Astrocyte (in vitro differentiated cells and primary cell): ENCODE results near the gene FER1L5. TPM values are rescaled to one million over a fixed set of nuclear protein-coding genes. Genes with fewer than 3 reads are reported as not detected.
A peak's percentile ranks its signal among the peaks of the same experiment; 100 is the strongest.

ENCODE experiments used
- DNase-seq: peaks from one replicate; pipeline ENCODE4 v3.0.0-alpha.2; 2010; ENCODE audit warnings: low read depth
- FAIRE-seq: peaks from 2 replicates; lab custom pipeline; 2011; peaks lifted over from hg19 to GRCh38; lab: Jason Lieb, UNC
- H2AFZ ChIP-seq: 2 replicates; pipeline ENCODE4 v1.6.0; 2012; ENCODE audit warnings: low read depth, low read length, inconsistent platforms
- H3K27ac ChIP-seq: 2 replicates; pipeline ENCODE4 v1.5.1; 2011; ENCODE audit warnings: low read depth, low read length, inconsistent platforms
- H3K27me3 ChIP-seq: 2 replicates; pipeline ENCODE4 v1.6.0; 2011; ENCODE audit warnings: low read length, inconsistent platforms; ENCODE audit not compliant: insufficient read depth
- H3K36me3 ChIP-seq: 2 replicates; pipeline ENCODE4 v1.5.1; 2011; ENCODE audit warnings: low read length, inconsistent platforms; ENCODE audit not compliant: insufficient read depth
- H3K4me1 ChIP-seq: 2 replicates; pipeline ENCODE4 v1.5.1; 2011; ENCODE audit warnings: low read length, inconsistent platforms; ENCODE audit not compliant: insufficient read depth
- H3K4me2 ChIP-seq: 2 replicates; pipeline ENCODE4 v1.6.0; 2012; ENCODE audit warnings: low read length, inconsistent platforms
- H3K4me3 ChIP-seq: 2 replicates; pipeline ENCODE4 v1.5.1; 2011; ENCODE audit warnings: low read depth, mild to moderate bottlenecking, low read length, inconsistent platforms; ENCODE audit not compliant: insufficient read depth
- H3K79me2 ChIP-seq: 2 replicates; pipeline ENCODE4 v1.6.0; 2012; ENCODE audit warnings: mild to moderate bottlenecking, low read length, inconsistent platforms; ENCODE audit not compliant: insufficient read depth
- H3K9ac ChIP-seq: 2 replicates; pipeline ENCODE4 v1.6.0; 2012; ENCODE audit warnings: mild to moderate bottlenecking, low read length, inconsistent platforms
- H3K9me3 ChIP-seq: 2 replicates; pipeline ENCODE4 v1.5.1; 2012; ENCODE audit warnings: low read depth, mild to moderate bottlenecking, low read length, inconsistent platforms; ENCODE audit not compliant: insufficient read depth
- H4K20me1 ChIP-seq: 2 replicates; pipeline ENCODE4 v1.6.0; 2012; ENCODE audit warnings: low read length, inconsistent platforms; ENCODE audit not compliant: insufficient read depth
- H3K27ac Mint-ChIP-seq: one replicate; pipeline ENCODE4 v1.8.0; 2021; ENCODE audit warnings: mild to moderate bottlenecking, mixed read lengths; ENCODE audit not compliant: unreplicated experiment
- H3K27me3 Mint-ChIP-seq: one replicate; pipeline ENCODE4 v1.8.0; 2021; ENCODE audit warnings: low read depth, mixed read lengths; ENCODE audit not compliant: unreplicated experiment
- H3K36me3 Mint-ChIP-seq: one replicate; pipeline ENCODE4 v1.8.0; 2021; ENCODE audit warnings: low read depth, mixed read lengths; ENCODE audit not compliant: unreplicated experiment
- H3K4me1 Mint-ChIP-seq: one replicate; pipeline ENCODE4 v1.8.0; 2021; ENCODE audit warnings: low read depth, mixed read lengths; ENCODE audit not compliant: unreplicated experiment
- H3K4me3 Mint-ChIP-seq: one replicate; pipeline ENCODE4 v1.8.0; 2021; ENCODE audit warnings: mild to moderate bottlenecking, moderate library complexity, mixed read lengths; ENCODE audit not compliant: unreplicated experiment
- H3K9me3 Mint-ChIP-seq: one replicate; pipeline ENCODE4 v1.8.0; 2021; ENCODE audit warnings: mild to moderate bottlenecking, mixed read lengths; ENCODE audit not compliant: unreplicated experiment
- EZH2 ChIP-seq: IDR thresholded peaks from 2 replicates; pipeline ENCODE4 v1.6.1; 2012; ENCODE audit warnings: mild to moderate bottlenecking, low read length, inconsistent platforms; ENCODE audit not compliant: insufficient read depth
- total RNA-seq: library from RNA; stranded (reverse); gene quantifications from 2 replicates; pipeline ENCODE4 v1.2.1, GENCODE V29; 2021
- TF ChIP-seq, protein P1 (sequence below): IDR thresholded peaks from 2 replicates; pipeline ENCODE4 v1.5.1; 2011; ENCODE audit warnings: low read depth, mild to moderate bottlenecking, inconsistent platforms, low read length, moderate library complexity; ENCODE audit not compliant: insufficient read depth

Gene FER1L5
- total RNA-seq, 1 donor from 2014 or later = 0.16 TPM

DNA sequence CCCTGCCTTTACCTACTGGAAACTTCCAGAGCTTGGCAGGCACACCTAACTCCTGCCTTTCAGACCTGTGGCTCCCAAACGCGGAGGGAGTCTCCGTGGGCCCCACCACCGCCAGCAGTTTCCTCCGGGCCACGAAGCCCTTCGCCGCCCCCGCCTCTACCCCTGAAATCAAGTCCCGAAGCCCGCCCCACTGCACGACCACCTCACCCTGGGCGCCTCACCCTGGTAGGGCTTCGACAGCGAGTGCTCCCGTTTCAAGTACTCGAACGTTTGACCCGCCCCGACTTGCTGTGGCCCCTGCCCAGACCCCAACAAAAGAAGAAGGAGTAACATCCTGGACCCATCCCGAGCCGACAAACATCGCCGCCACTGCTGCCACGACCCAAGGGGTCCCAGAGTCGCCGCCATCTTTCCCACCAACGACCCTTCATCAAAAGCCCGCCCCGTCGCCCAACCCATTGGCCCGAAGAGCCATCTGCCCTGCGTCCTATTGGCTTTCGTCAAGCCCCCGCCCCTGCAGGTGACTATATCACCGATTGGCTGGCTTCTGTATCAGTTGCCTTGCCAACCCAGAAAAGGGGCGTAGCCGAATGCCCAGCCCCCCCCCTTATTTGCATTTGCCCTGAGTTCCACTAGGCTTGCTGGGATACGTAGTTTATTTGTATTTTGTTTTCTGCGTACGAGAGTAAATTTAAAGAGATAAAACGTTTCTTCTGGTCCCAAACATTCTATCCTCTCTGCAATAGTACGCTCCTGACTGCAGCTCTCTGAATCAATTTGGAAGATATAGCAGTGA, 97.3 kb downstream of the FER1L5 start, which contains the start of gene LMAN2L:
Gene LMAN2L, minus strand, starts transcription at position 432 of the 796 bp plus-strand sequence. Its CDS starts 24 bp downstream, at position 408.
- Mint-ChIP-seq H3K9me3 (peaks cover 4% of the 10 kb centered on the region), H3K4me3 (peak within 1 kb of the TSS; percentile 97), H3K4me1 (peaks cover 12% of the 10 kb centered on the region), H3K27ac (peak within 1 kb of the TSS; percentile 93), H3K27me3 (peaks cover 5% of the 10 kb centered on the region), H3K36me3 (peaks cover 7% of the 10 kb centered on the region)
- H2AFZ ChIP-seq = peak within 1 kb of the TSS; percentile 86
- peaks cover 22% of the 10 kb centered on the region for H3K79me2 ChIP-seq
- H3K27ac ChIP-seq = peak within 1 kb of the TSS; percentile 51
- TF ChIP-seq, protein P1, sequence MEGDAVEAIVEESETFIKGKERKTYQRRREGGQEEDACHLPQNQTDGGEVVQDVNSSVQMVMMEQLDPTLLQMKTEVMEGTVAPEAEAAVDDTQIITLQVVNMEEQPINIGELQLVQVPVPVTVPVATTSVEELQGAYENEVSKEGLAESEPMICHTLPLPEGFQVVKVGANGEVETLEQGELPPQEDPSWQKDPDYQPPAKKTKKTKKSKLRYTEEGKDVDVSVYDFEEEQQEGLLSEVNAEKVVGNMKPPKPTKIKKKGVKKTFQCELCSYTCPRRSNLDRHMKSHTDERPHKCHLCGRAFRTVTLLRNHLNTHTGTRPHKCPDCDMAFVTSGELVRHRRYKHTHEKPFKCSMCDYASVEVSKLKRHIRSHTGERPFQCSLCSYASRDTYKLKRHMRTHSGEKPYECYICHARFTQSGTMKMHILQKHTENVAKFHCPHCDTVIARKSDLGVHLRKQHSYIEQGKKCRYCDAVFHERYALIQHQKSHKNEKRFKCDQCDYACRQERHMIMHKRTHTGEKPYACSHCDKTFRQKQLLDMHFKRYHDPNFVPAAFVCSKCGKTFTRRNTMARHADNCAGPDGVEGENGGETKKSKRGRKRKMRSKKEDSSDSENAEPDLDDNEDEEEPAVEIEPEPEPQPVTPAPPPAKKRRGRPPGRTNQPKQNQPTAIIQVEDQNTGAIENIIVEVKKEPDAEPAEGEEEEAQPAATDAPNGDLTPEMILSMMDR = no peak
- TF ChIP-seq EZH2 = no peak
- H3K27me3 ChIP-seq = no peaks in the 10 kb centered on the region
- no peaks in the 10 kb centered on the region for H3K9me3 ChIP-seq
- H3K4me2 ChIP-seq = peak within 1 kb of the TSS; percentile 86
- H4K20me1 ChIP-seq = peaks cover 10% of the 10 kb centered on the region
- FAIRE-seq (no peak), DNase-seq (peak; percentile 90)
- H3K4me3 ChIP-seq = peak within 1 kb of the TSS; percentile 79
- peaks cover 8% of the 10 kb centered on the region for H3K36me3 ChIP-seq
- peak within 1 kb of the TSS; percentile 86 for H3K9ac ChIP-seq
- peaks cover 11% of the 10 kb centered on the region for H3K4me1 ChIP-seq

DNA sequence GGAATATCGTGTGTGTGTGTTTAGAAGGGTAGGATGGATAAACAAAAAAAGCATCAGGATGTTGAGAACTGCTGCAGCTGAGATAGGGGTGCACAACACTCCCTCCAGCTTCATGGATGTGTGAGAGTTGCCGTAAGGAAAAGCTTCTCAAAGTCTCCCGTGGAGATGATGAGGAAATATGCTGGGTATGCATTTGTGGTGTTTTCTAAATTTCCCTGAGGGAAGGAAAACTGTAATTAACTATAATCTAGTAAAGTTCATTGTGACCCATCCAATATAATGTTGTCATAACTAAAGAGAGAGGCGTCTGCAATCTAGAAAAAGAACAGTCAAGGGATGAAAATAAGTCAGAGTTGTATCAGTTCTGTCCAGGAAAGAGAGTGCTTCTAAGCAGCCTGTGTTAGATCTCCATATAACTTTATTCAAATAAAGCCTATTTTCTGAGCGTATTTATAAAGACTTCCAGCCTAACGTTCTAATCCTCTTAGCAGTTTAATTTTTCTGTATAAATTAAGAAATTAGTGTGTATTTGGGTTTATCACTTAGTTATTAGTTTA, 104.6 kb downstream of the FER1L5 start:
- no peak overlapping the region for H2AFZ ChIP-seq
- H3K79me2 ChIP-seq = no peaks in the 10 kb centered on the region
- DNase-seq (no peak), FAIRE-seq (no peak)
- H3K36me3 Mint-ChIP-seq = no peaks in the 10 kb centered on the region
- peak overlapping the region; percentile 38 for H3K27ac Mint-ChIP-seq
- H3K4me3 Mint-ChIP-seq = no peak overlapping the region
- peaks cover 5% of the 10 kb centered on the region for H3K27me3 ChIP-seq
- peaks cover 27% of the 10 kb centered on the region for H3K27me3 Mint-ChIP-seq
- H3K27ac ChIP-seq = no peak overlapping the region
- TF ChIP-seq EZH2 = no peak
- TF ChIP-seq, protein P1 = no peak
- H3K4me2 ChIP-seq = no peak overlapping the region
- no peaks in the 10 kb centered on the region for H4K20me1 ChIP-seq
- no peak overlapping the region for H3K4me3 ChIP-seq
- H3K9me3 ChIP-seq = no peaks in the 10 kb centered on the region
- no peaks in the 10 kb centered on the region for H3K4me1 Mint-ChIP-seq
- no peaks in the 10 kb centered on the region for H3K36me3 ChIP-seq
- peaks cover 6% of the 10 kb centered on the region for H3K9me3 Mint-ChIP-seq
- no peaks in the 10 kb centered on the region for H3K4me1 ChIP-seq
- H3K9ac ChIP-seq = no peak overlapping the region

DNA sequence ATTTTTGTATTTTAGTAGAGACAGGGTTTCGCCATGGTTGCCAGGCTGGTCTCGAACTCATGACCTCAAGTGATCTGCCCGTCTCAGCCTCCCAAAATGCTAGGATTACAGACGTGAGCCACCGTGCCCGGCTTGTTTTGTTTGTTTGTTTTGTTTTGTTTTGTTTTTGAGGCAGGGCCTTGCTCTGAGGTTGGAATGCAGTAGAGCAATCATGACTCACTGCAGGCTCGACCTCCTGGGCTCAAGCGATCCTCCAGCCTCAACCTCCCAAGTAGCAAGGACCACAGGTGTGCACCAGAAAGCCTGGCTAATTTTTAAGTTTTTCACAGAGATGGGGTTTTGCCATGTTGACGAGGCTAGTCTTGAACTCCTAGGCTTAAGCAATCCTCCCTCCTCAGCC, 109.2 kb downstream of the FER1L5 start:
- H3K36me3 Mint-ChIP-seq = no peaks in the 10 kb centered on the region
- Histone ChIP-seq H3K4me1 (no peaks in the 10 kb centered on the region), H3K79me2 (no peaks in the 10 kb centered on the region), H3K4me2 (no peak overlapping the region), H3K27me3 (peaks cover 2% of the 10 kb centered on the region), H3K36me3 (no peaks in the 10 kb centered on the region), H3K9ac (no peak overlapping the region), H3K27ac (no peak overlapping the region), H2AFZ (no peak overlapping the region), H3K9me3 (no peaks in the 10 kb centered on the region), H3K4me3 (no peak overlapping the region), H4K20me1 (no peaks in the 10 kb centered on the region)
- no peaks in the 10 kb centered on the region for H3K4me1 Mint-ChIP-seq
- H3K4me3 Mint-ChIP-seq = no peak overlapping the region
- FAIRE-seq (no peak), DNase-seq (no peak)
- no peak for TF ChIP-seq EZH2
- TF ChIP-seq, protein P1 = no peak
- peaks cover 2% of the 10 kb centered on the region for H3K9me3 Mint-ChIP-seq
- peaks cover 14% of the 10 kb centered on the region for H3K27me3 Mint-ChIP-seq
- H3K27ac Mint-ChIP-seq = no peak overlapping the region
